HepG2 (cell line): ENCODE data around the gene SCYL1. TPM values are rescaled to one million over a fixed set of nuclear protein-coding genes. Genes with fewer than 3 reads are reported as not detected.

ENCODE experiments used
- DR1 ChIP-seq: sonication (generic); formaldehyde crosslinking; IDR thresholded peaks from 2 replicates; pipeline ENCODE4 v1.8.0; 2021; ENCODE audit warnings: mild to moderate bottlenecking, missing genetic modification reagents, inconsistent platforms
- HDAC2 ChIP-seq: sonication (generic); formaldehyde crosslinking; IDR thresholded peaks from 2 replicates; pipeline ENCODE4 v1.4.0; 2020; ENCODE audit warnings: missing genetic modification reagents
- HDAC6 ChIP-seq: fragments of 200-600 bp; sonication (generic); IDR thresholded peaks from 2 replicates; pipeline ENCODE4 v1.7.0; 2017; ENCODE audit warnings: mild to moderate bottlenecking, antibody characterized with exemption, low read length, low read depth
- PRPF4 ChIP-seq: fragments of 200-400 bp; formaldehyde crosslinking; IDR thresholded peaks from 2 replicates; pipeline ENCODE4 v1.6.1; 2016; ENCODE audit warnings: low read length, low read depth; ENCODE audit not compliant: poor library complexity, severe bottlenecking
- RAD51 ChIP-seq: fragments of 450-650 bp; IDR thresholded peaks from 2 replicates; pipeline ENCODE4 v1.6.1; 2016; ENCODE audit warnings: borderline replicate concordance
- RARA ChIP-seq: IDR thresholded peaks from 2 replicates; pipeline ENCODE4 v1.6.1; 2016; ENCODE audit warnings: missing genetic modification reagents, missing compliant biosample characterization
- RBM22 ChIP-seq: fragments of 200-400 bp; formaldehyde crosslinking; optimal IDR thresholded peaks from 2 replicates; pipeline ENCODE3; 2017; ENCODE audit warnings: mild to moderate bottlenecking, low read length, moderate library complexity
- SIX4 ChIP-seq: sonication (generic); formaldehyde crosslinking; IDR thresholded peaks from 2 replicates; pipeline ENCODE4 v1.4.0; 2020; ENCODE audit warnings: missing genetic modification reagents
- ZC3H4 ChIP-seq: sonication (generic); formaldehyde crosslinking; IDR thresholded peaks from 2 replicates; pipeline ENCODE4 v1.4.0; 2020; ENCODE audit warnings: missing genetic modification reagents, borderline replicate concordance
- ZEB1 ChIP-seq: IDR thresholded peaks from 2 replicates; pipeline ENCODE4 v1.6.1; 2012; ENCODE audit warnings: mild to moderate bottlenecking, low read depth, inconsistent platforms; ENCODE audit not compliant: insufficient replicate concordance
- ZNF335 ChIP-seq: sonication (generic); formaldehyde crosslinking; IDR thresholded peaks from 2 replicates; pipeline ENCODE4 v1.4.0; 2020; ENCODE audit warnings: missing genetic modification reagents
- ZNF724P ChIP-seq: sonication (generic); formaldehyde crosslinking; IDR thresholded peaks from 2 replicates; pipeline ENCODE4 v1.8.0; 2022; ENCODE audit warnings: missing genetic modification reagents, borderline replicate concordance
- ZNF746 ChIP-seq: sonication (generic); formaldehyde crosslinking; IDR thresholded peaks from 2 replicates; pipeline ENCODE4 v1.8.0; 2022; ENCODE audit warnings: mild to moderate bottlenecking, missing genetic modification reagents
- ZSCAN20 ChIP-seq: sonication (generic); formaldehyde crosslinking; IDR thresholded peaks from 2 replicates; pipeline ENCODE4 v1.4.0; 2020; ENCODE audit warnings: missing genetic modification reagents, mild to moderate bottlenecking, borderline replicate concordance
- polyA plus RNA-seq, 8 experiments: library from polyadenylated mRNA; depleted of rRNA in 3 of 8; stranded (reverse) in 7 of 8; unstranded in 1 of 8; fragments of >200 nt; fragmentation: Illumina TruSeq in 4 of 8; extraction: Trizol in 4 of 8; gene quantifications; 2 replicates each; pipeline versions ENCODE4 v1.2.1 to v1.2.3, GENCODE V29; 2011 to 2016; ENCODE audit warnings: low read depth in 4 of 8, missing spikeins in 1 of 8, mixed read lengths in 1 of 8; ENCODE audit not compliant: insufficient read depth in 1 of 8
- total RNA-seq, 5 experiments: library from RNA; depleted of rRNA; stranded (reverse); fragments of >200 nt; fragmentation: Illumina TruSeq; extraction: Trizol; gene quantifications; 2 replicates each; pipeline ENCODE4 v1.2.3, GENCODE V29; 2016; ENCODE audit warnings: low read depth in 1 of 5
- TF ChIP-seq, protein P1 (sequence below): IDR thresholded peaks from 2 replicates; pipeline ENCODE4 v1.6.1; 2016; ENCODE audit warnings: low read depth, borderline replicate concordance
- TF ChIP-seq, protein P2 (sequence below): sonication (generic); formaldehyde crosslinking; IDR thresholded peaks from 2 replicates; pipeline ENCODE4 v1.4.0; 2020; ENCODE audit warnings: missing genetic modification reagents
- TF ChIP-seq, protein P3 (sequence below), 2 experiments: sonication (generic) in 1 of 2; formaldehyde crosslinking in 1 of 2; IDR thresholded peaks; 2 replicates each; pipeline versions ENCODE4 v1.4.0 to v1.6.1; 2018 to 2020; ENCODE audit warnings: missing genetic modification reagents in 2 of 2, borderline replicate concordance in 1 of 2, low read depth in 1 of 2, mild to moderate bottlenecking in 1 of 2, missing biosample characterization in 1 of 2
- TF ChIP-seq, protein P4 (sequence below): sonication (generic); formaldehyde crosslinking; IDR thresholded peaks from 2 replicates; pipeline ENCODE4 v1.4.0; 2020; ENCODE audit warnings: missing genetic modification reagents, mild to moderate bottlenecking, borderline replicate concordance
- TF ChIP-seq, protein P5 (sequence below): sonication (generic); formaldehyde crosslinking; IDR thresholded peaks from 2 replicates; pipeline ENCODE4 v1.8.0; 2022; ENCODE audit warnings: missing genetic modification reagents, mild to moderate bottlenecking, moderate library complexity, borderline replicate concordance

SCYL1 gene
- total and polyA plus RNA-seq, 2 of the 13 experiments (the other 11 are each of a cell fraction or from before 2014, with no cell fraction given) = 65.9 to 103 TPM

DNA sequence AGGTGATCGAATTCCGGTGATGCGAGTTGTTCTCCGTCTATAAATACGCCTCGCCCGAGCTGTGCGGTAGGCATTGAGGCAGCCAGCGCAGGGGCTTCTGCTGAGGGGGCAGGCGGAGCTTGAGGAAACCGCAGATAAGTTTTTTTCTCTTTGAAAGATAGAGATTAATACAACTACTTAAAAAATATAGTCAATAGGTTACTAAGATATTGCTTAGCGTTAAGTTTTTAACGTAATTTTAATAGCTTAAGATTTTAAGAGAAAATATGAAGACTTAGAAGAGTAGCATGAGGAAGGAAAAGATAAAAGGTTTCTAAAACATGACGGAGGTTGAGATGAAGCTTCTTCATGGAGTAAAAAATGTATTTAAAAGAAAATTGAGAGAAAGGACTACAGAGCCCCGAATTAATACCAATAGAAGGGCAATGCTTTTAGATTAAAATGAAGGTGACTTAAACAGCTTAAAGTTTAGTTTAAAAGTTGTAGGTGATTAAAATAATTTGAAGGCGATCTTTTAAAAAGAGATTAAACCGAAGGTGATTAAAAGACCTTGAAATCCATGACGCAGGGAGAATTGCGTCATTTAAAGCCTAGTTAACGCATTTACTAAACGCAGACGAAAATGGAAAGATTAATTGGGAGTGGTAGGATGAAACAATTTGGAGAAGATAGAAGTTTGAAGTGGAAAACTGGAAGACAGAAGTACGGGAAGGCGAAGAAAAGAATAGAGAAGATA is 25.7 kb upstream of the SCYL1 start, which contains the start of gene MALAT1 (continued):
- TF ChIP-seq ZNF724P (CRISPR knock-in tag) (0 out of 2 replicates have a peak, but pooled peaks have one; percentile 18), RBM22 (peak; percentile 88), HDAC2 (CRISPR knock-in tag) (peak; percentile 67; the same call in 1 of the 2 replicates), ZC3H4 (CRISPR knock-in tag) (peak; percentile 94), ZEB1 (peak; percentile 48), RAD51 (no peak), ZSCAN20 (CRISPR knock-in tag) (peak; percentile 70; the same call in 1 of the 2 replicates), ZNF746 (CRISPR knock-in tag) (peak; percentile 64; the same call in 1 of the 2 replicates), HDAC6 (peak; percentile 84; the same call in 1 of the 2 replicates), DR1 (peak; percentile 94), ZNF335 (CRISPR knock-in tag) (peak; percentile 81), RARA (peak; percentile 65), SIX4 (CRISPR knock-in tag) (peak; percentile 82), PRPF4 (peak; percentile 89)
- TF ChIP-seq, protein P1, sequence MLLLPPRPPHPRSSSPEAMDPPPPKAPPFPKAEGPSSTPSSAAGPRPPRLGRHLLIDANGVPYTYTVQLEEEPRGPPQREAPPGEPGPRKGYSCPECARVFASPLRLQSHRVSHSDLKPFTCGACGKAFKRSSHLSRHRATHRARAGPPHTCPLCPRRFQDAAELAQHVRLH (CRISPR knock-in tag) = peak; percentile 96
- TF ChIP-seq, protein P2, sequence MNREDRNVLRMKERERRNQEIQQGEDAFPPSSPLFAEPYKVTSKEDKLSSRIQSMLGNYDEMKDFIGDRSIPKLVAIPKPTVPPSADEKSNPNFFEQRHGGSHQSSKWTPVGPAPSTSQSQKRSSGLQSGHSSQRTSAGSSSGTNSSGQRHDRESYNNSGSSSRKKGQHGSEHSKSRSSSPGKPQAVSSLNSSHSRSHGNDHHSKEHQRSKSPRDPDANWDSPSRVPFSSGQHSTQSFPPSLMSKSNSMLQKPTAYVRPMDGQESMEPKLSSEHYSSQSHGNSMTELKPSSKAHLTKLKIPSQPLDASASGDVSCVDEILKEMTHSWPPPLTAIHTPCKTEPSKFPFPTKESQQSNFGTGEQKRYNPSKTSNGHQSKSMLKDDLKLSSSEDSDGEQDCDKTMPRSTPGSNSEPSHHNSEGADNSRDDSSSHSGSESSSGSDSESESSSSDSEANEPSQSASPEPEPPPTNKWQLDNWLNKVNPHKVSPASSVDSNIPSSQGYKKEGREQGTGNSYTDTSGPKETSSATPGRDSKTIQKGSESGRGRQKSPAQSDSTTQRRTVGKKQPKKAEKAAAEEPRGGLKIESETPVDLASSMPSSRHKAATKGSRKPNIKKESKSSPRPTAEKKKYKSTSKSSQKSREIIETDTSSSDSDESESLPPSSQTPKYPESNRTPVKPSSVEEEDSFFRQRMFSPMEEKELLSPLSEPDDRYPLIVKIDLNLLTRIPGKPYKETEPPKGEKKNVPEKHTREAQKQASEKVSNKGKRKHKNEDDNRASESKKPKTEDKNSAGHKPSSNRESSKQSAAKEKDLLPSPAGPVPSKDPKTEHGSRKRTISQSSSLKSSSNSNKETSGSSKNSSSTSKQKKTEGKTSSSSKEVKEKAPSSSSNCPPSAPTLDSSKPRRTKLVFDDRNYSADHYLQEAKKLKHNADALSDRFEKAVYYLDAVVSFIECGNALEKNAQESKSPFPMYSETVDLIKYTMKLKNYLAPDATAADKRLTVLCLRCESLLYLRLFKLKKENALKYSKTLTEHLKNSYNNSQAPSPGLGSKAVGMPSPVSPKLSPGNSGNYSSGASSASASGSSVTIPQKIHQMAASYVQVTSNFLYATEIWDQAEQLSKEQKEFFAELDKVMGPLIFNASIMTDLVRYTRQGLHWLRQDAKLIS (CRISPR knock-in tag) = peak; percentile 99
- TF ChIP-seq, protein P3, sequence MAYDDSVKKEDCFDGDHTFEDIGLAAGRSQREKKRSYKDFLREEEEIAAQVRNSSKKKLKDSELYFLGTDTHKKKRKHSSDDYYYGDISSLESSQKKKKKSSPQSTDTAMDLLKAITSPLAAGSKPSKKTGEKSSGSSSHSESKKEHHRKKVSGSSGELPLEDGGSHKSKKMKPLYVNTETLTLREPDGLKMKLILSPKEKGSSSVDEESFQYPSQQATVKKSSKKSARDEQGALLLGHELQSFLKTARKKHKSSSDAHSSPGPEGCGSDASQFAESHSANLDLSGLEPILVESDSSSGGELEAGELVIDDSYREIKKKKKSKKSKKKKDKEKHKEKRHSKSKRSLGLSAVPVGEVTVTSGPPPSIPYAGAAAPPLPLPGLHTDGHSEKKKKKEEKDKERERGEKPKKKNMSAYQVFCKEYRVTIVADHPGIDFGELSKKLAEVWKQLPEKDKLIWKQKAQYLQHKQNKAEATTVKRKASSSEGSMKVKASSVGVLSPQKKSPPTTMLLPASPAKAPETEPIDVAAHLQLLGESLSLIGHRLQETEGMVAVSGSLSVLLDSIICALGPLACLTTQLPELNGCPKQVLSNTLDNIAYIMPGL (CRISPR knock-in tag; IDR thresholded peaks at IDR 0.05; ENCODE audit: borderline replicate concordance in 1 of 2, low read depth in 1 of 2) = peak in 1 of 2 experiments; percentile 80; a peak in 3 of 4 replicates
- TF ChIP-seq, protein P4, sequence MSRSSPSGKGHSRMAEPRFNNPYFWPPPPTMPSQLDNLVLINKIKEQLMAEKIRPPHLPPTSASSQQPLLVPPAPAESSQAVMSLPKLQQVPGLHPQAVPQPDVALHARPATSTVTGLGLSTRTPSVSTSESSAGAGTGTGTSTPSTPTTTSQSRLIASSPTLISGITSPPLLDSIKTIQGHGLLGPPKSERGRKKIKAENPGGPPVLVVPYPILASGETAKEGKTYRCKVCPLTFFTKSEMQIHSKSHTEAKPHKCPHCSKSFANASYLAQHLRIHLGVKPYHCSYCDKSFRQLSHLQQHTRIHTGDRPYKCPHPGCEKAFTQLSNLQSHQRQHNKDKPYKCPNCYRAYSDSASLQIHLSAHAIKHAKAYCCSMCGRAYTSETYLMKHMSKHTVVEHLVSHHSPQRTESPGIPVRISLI (CRISPR knock-in tag) = peak; percentile 48; the same call in 1 of the 2 replicates
- TF ChIP-seq, protein P5, sequence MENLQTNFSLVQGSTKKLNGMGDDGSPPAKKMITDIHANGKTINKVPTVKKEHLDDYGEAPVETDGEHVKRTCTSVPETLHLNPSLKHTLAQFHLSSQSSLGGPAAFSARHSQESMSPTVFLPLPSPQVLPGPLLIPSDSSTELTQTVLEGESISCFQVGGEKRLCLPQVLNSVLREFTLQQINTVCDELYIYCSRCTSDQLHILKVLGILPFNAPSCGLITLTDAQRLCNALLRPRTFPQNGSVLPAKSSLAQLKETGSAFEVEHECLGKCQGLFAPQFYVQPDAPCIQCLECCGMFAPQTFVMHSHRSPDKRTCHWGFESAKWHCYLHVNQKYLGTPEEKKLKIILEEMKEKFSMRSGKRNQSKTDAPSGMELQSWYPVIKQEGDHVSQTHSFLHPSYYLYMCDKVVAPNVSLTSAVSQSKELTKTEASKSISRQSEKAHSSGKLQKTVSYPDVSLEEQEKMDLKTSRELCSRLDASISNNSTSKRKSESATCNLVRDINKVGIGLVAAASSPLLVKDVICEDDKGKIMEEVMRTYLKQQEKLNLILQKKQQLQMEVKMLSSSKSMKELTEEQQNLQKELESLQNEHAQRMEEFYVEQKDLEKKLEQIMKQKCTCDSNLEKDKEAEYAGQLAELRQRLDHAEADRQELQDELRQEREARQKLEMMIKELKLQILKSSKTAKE (CRISPR knock-in tag) = peak; percentile 47; the same call in 1 of the 2 replicates
